B cell (primary cell): Measurements from ENCODE around the gene FASLG. TPM values are rescaled to one million over a fixed set of nuclear protein-coding genes. Genes with fewer than 3 reads are reported as not detected.

Source experiments
- ATAC-seq: fragments of 200-7000 bp; cut with Tn5 transposase; one replicate; pipeline ENCODE4 v1.10.0; 2021; ENCODE audit warnings: low read depth, mild to moderate bottlenecking, moderate number of reproducible peaks, moderate library complexity
- CTCF ChIA-PET: fragments of 350-600 bp; sonication (Branson Sonifier 250); formaldehyde crosslinking; loops from one replicate; lab custom pipeline; 2021; ENCODE audit warnings: antibody characterized with exemption, inconsistent platforms; lab: Charles Lee
- POLR2A ChIA-PET: fragments of 350-600 bp; sonication (Branson Sonifier 250); formaldehyde crosslinking; loops from one replicate; lab custom pipeline; 2021; ENCODE audit warnings: antibody characterized with exemption; lab: Charles Lee
- DNase-seq: peaks from one replicate; pipeline ENCODE4 v3.0.0; 2013
- H2AFZ ChIP-seq: 2 replicates; pipeline ENCODE4 v1.6.1; 2012; ENCODE audit warnings: mild to moderate bottlenecking, low read depth, low read length; ENCODE audit not compliant: insufficient read depth, poor library complexity, severe bottlenecking
- H3K27ac ChIP-seq, 2 donors: 1 replicate in 1 of 2; 2 replicates in 1 of 2; pipeline ENCODE4 v1.5.1; 2012 to 2013; ENCODE audit warnings: low read length in 2 of 2, mild to moderate bottlenecking in 2 of 2, moderate library complexity in 1 of 2
- H3K27me3 ChIP-seq, 4 experiments: fragments of 200-600 bp in 1 of 4; sonication (generic) in 1 of 4; replicated peaks in 1 of 4; 1 replicate in 2 of 4; 2 replicates in 2 of 4; pipeline versions ENCODE4 v1.6.1 to v1.7.0; 2013 to 2016; ENCODE audit warnings: low read length in 3 of 4, mild to moderate bottlenecking in 2 of 4, mixed read lengths in 1 of 4, moderate library complexity in 1 of 4; ENCODE audit not compliant: insufficient read depth in 4 of 4, control insufficient read depth in 3 of 4; ENCODE audit errors: control extremely low read depth in 1 of 4
- H3K36me3 ChIP-seq, 2 experiments: replicated peaks in 1 of 2; 1 replicate in 1 of 2; 2 replicates in 1 of 2; pipeline versions ENCODE4 v1.6.1 to v1.7.1; 2013; ENCODE audit warnings: low read length in 1 of 2; ENCODE audit not compliant: insufficient read depth in 2 of 2, control insufficient read depth in 1 of 2; ENCODE audit errors: control extremely low read depth in 1 of 2, extremely low read depth in 1 of 2
- H3K4me1 ChIP-seq, 2 donors: fragments of 200-600 bp in 1 of 2; sonication (generic) in 1 of 2; 1 replicate in 1 of 2; 2 replicates in 1 of 2; pipeline versions ENCODE4 v1.5.1 to v1.6.1; 2013 to 2017; ENCODE audit warnings: low read length in 2 of 2; ENCODE audit not compliant: control insufficient read depth in 2 of 2, insufficient read depth in 2 of 2
- H3K4me2 ChIP-seq: replicated peaks from 2 replicates; pipeline ENCODE3; 2012; ENCODE audit warnings: mild to moderate bottlenecking, low read depth, low read length; ENCODE audit not compliant: poor library complexity, severe bottlenecking
- H3K4me3 ChIP-seq, 5 experiments: fragments of 200-600 bp in 1 of 5; sonication (generic) in 1 of 5; 1 replicate in 3 of 5; 2 replicates in 2 of 5; pipeline versions ENCODE4 v1.5.1 to v1.7.0; 2011 to 2016; ENCODE audit warnings: low read length in 4 of 5, mild to moderate bottlenecking in 4 of 5, low read depth in 2 of 5, control low read depth in 1 of 5, moderate library complexity in 1 of 5; ENCODE audit not compliant: insufficient read depth in 1 of 5; ENCODE audit errors: control extremely low read depth in 1 of 5, extremely low read depth in 1 of 5
- H3K79me2 ChIP-seq: fragments of 200-600 bp; sonication (generic); one replicate; pipeline ENCODE4 v1.6.0; 2016; ENCODE audit warnings: low read length; ENCODE audit not compliant: control insufficient read depth, insufficient read depth
- H3K9ac ChIP-seq: fragments of 200-600 bp; sonication (generic); 2 replicates; pipeline ENCODE4 v1.6.1; 2017; ENCODE audit warnings: mild to moderate bottlenecking, low read length, moderate library complexity
- H3K9me3 ChIP-seq, 3 donors: one replicate each; pipeline versions ENCODE4 v1.6.1 to v1.7.1; 2013; ENCODE audit warnings: low read length in 2 of 3; ENCODE audit not compliant: control insufficient read depth in 2 of 3, insufficient read depth in 1 of 3; ENCODE audit errors: control extremely low read depth in 1 of 3
- H4K20me1 ChIP-seq: 2 replicates; pipeline ENCODE4 v1.6.0; 2012; ENCODE audit warnings: mild to moderate bottlenecking, low read length; ENCODE audit not compliant: insufficient read depth, control insufficient read depth, poor library complexity, severe bottlenecking
- H3K27ac Mint-ChIP-seq: one replicate; pipeline ENCODE4 v1.8.0; 2021; ENCODE audit warnings: mixed read lengths
- H3K27me3 Mint-ChIP-seq: one replicate; pipeline ENCODE4 v1.8.0; 2021; ENCODE audit warnings: mixed read lengths
- H3K4me1 Mint-ChIP-seq: one replicate; pipeline ENCODE4 v1.8.0; 2021; ENCODE audit warnings: mixed read lengths
- H3K4me3 Mint-ChIP-seq: one replicate; pipeline ENCODE4 v1.8.0; 2021; ENCODE audit warnings: mixed read lengths
- H3K9me3 Mint-ChIP-seq: one replicate; pipeline ENCODE4 v1.8.0; 2022; ENCODE audit warnings: mixed read lengths; ENCODE audit not compliant: insufficient read depth
- EZH2 ChIP-seq: IDR thresholded peaks from 2 replicates; pipeline ENCODE4 v1.6.1; 2012; ENCODE audit warnings: borderline replicate concordance, low read depth, mild to moderate bottlenecking, moderate library complexity, low read length; ENCODE audit not compliant: insufficient read depth, poor library complexity, severe bottlenecking
- WGBS: methylation state at CpG from one replicate; pipeline ENCODE4 v1.1.5; 2013; ENCODE audit warnings: missing lambda C conversion rate; ENCODE audit not compliant: insufficient coverage; 5-methylcytosine and 5-hydroxymethylcytosine counted together
- intact Hi-C: fragments of 100-400 bp; cut with micrococcal nuclease; formaldehyde crosslinking; loops from one replicate; pipeline ENCODE4 v1.10.0; 2022
- polyA plus RNA-seq: library from polyadenylated mRNA; depleted of rRNA; stranded (reverse); fragments of >200 nt; gene quantifications from 2 replicates; pipeline ENCODE4 v1.2.3, GENCODE V29; 2012
- small RNA-seq: library from RNA; depleted of rRNA; stranded (forward); fragments of <200 nt; gene quantifications from one replicate; pipeline ENCODE3, GENCODE V24; 2012; ENCODE audit warnings: low replicate concordance, low read depth; ENCODE audit not compliant: insufficient read length
- total RNA-seq, 2 donors: library from RNA; stranded (reverse); fragments of 120-200 nt in 1 of 2; gene quantifications; 1 replicate in 1 of 2; 2 replicates in 1 of 2; pipeline versions ENCODE4 v1.2.3 to v1.2.4, GENCODE V29; 2013 to 2022
- TF ChIP-seq, protein P1 (sequence below): fragments of 200-600 bp; IDR thresholded peaks from one replicate; pipeline ENCODE4 v1.8.0; 2022; ENCODE audit warnings: antibody characterized with exemption, mild to moderate bottlenecking

The FASLG gene
- total and polyA plus RNA-seq, 2 donors (not counting 1 experiment from before 2014, with no cell fraction given) = 0.15 TPM; not detected in 1

DNA sequence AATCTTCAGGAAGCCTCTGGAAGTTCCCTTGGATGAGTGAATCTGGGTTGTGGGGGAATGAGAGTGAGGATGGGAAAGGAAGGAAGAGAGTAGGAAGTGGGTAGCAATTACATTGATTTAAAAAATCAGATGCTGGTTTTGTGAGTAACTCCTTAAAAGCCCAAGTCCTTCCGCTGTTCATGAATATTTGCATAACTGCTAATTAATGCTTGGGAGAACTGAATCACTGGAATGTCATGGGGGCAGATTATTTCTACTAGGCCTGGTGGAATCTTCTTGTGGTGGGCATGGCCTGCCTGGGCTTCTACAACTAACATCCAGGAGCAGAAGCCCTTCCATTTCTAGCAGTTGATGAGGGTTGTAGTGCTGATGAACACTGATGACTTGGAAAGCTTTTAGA lies 52.7 kb downstream of the FASLG start:
- H3K4me1 ChIP-seq = no peaks in the 10 kb centered on the region
- no peak overlapping the region for H3K4me3 ChIP-seq
- Mint-ChIP-seq H3K9me3 (no peaks in the 10 kb centered on the region), H3K27ac (no peak overlapping the region), H3K27me3 (peaks cover 3% of the 10 kb centered on the region), H3K4me1 (no peaks in the 10 kb centered on the region), H3K4me3 (no peak overlapping the region)
- ChIA-PET POLR2A (no interaction called here), CTCF (no interaction called here)
- H3K4me2 ChIP-seq = no peak overlapping the region
- no peaks in the 10 kb centered on the region for H3K27me3 ChIP-seq
- TF ChIP-seq, protein P1, sequence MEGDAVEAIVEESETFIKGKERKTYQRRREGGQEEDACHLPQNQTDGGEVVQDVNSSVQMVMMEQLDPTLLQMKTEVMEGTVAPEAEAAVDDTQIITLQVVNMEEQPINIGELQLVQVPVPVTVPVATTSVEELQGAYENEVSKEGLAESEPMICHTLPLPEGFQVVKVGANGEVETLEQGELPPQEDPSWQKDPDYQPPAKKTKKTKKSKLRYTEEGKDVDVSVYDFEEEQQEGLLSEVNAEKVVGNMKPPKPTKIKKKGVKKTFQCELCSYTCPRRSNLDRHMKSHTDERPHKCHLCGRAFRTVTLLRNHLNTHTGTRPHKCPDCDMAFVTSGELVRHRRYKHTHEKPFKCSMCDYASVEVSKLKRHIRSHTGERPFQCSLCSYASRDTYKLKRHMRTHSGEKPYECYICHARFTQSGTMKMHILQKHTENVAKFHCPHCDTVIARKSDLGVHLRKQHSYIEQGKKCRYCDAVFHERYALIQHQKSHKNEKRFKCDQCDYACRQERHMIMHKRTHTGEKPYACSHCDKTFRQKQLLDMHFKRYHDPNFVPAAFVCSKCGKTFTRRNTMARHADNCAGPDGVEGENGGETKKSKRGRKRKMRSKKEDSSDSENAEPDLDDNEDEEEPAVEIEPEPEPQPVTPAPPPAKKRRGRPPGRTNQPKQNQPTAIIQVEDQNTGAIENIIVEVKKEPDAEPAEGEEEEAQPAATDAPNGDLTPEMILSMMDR = no peak
- TF ChIP-seq EZH2 = no peak
- H3K36me3 ChIP-seq = no peaks in the 10 kb centered on the region
- DNase-seq (no peak), ATAC-seq (no peak)
- no peaks in the 10 kb centered on the region for H3K79me2 ChIP-seq
- no peak overlapping the region for H2AFZ ChIP-seq
- no peak overlapping the region for H3K9ac ChIP-seq
- H3K9me3 ChIP-seq = no peaks in the 10 kb centered on the region
- H3K27ac ChIP-seq = no peak overlapping the region
- 100% methylated on average over 1 of the region's 1 CpG for WGBS
- no peaks in the 10 kb centered on the region for H4K20me1 ChIP-seq
- intact Hi-C loops = no loop called here

DNA sequence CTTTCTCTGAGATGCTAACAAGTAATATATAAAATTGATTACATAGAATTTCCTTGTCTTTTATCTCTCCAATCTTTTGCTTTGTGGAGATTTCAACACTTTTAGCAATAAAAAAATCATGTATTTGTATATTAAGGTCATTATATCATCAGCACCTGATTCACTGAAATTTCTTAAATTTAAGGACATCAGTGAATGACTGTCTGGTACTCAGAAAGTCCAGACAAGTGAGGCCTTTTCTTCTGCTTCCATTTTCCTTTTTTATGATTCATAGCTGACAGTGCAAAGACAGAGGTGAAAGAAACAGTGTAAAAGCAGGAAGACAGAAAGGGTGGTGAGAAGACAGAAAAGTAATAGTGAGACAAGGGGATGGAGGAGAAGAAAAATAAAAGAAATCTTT lies 54.6 kb downstream of the FASLG start:
- TF ChIP-seq EZH2 = no peak
- TF ChIP-seq, protein P1 = no peak
- no peaks in the 10 kb centered on the region for H3K4me1 ChIP-seq
- no peaks in the 10 kb centered on the region for H3K9me3 ChIP-seq
- CTCF ChIA-PET = interaction anchor here (0.9 to 1.3 kb wide), 2 partner anchors 11 to 29 kb away, joined by 3 read pairs; no protein-coding TSS in a partner anchor
- Mint-ChIP-seq H3K4me3 (no peak overlapping the region), H3K27me3 (peaks cover 3% of the 10 kb centered on the region), H3K27ac (no peak overlapping the region), H3K9me3 (no peaks in the 10 kb centered on the region), H3K4me1 (no peaks in the 10 kb centered on the region)
- H3K36me3 ChIP-seq = no peaks in the 10 kb centered on the region
- intact Hi-C loops = no loop called here
- DNase-seq (no peak), ATAC-seq (no peak)
- no peak overlapping the region for H2AFZ ChIP-seq
- POLR2A ChIA-PET = no interaction called here
- H3K79me2 ChIP-seq = no peaks in the 10 kb centered on the region
- no peak overlapping the region for H3K4me3 ChIP-seq
- H4K20me1 ChIP-seq = no peaks in the 10 kb centered on the region
- no peaks in the 10 kb centered on the region for H3K27me3 ChIP-seq
- H3K27ac ChIP-seq = no peak overlapping the region
- H3K4me2 ChIP-seq = no peak overlapping the region
- no peak overlapping the region for H3K9ac ChIP-seq

Small RNA genes lying within 50 kb of the gene (small RNA-seq; reads per million reads assigned to genes)
- not detected for gene RNU6-693P

Other genes starting within 250 kb of the FASLG start
- gene C1orf105, start 238.4 kb upstream of the FASLG start, total RNA-seq = not detected in 2 replicates
- gene C1orf105, start 238.4 kb upstream of the FASLG start, polyA plus RNA-seq = not detected in 2 replicates
- gene PIGC, start 215.0 kb upstream of the FASLG start, total RNA-seq = 28.8 TPM in 2 replicates
- gene PIGC, start 215.0 kb upstream of the FASLG start, polyA plus RNA-seq = 15.4 and 16.2 TPM in 2 replicates
- gene SUCO, start 126.0 kb upstream of the FASLG start, total RNA-seq = 59.7 and 59.9 TPM in 2 replicates
- gene SUCO, start 126.0 kb upstream of the FASLG start, polyA plus RNA-seq = 5.5 and 15.1 TPM in 2 replicates